Gastrocnemius medialis (tissue), 4 donors: ENCODE results near the gene GMCL1.

Experiments used
- CTCF ChIP-seq, 5 experiments: fragments of 450-650 bp in 3 of 5; fragments of 200-600 bp in 2 of 5; sonication (generic) in 2 of 5; IDR thresholded peaks in 4 of 5; conservative IDR thresholded peaks in 1 of 5; 1 replicate in 4 of 5; 2 replicates in 1 of 5; pipeline ENCODE4 v1.5.1; 2016 to 2019; ENCODE audit warnings: antibody characterized with exemption in 5 of 5, mild to moderate bottlenecking in 3 of 5, moderate library complexity in 3 of 5
- POLR2A ChIP-seq, 2 donors: fragments of 450-650 bp; IDR thresholded peaks; one replicate each; pipeline ENCODE4 v1.6.1; 2017; ENCODE audit warnings: antibody characterized with exemption in 2 of 2, mild to moderate bottlenecking in 2 of 2, moderate library complexity in 2 of 2

- TF ChIP-seq POLR2A (IDR thresholded peaks at IDR 0.05) (no peak), CTCF (IDR thresholded peaks at IDR 0.05 in 4 of 5, conservative IDR thresholded peaks at IDR 0.05 in 1 of 5) (no peak)
Observed at GRCh38 chr2:69815717-69816116, 13.7 kb upstream of the GMCL1 start.
